Left ventricle myocardium inferior (tissue), 1 donor: ENCODE results near the gene ANKRD13B. TPM values are rescaled to one million over a fixed set of nuclear protein-coding genes. Genes with fewer than 3 reads are reported as not detected.
"Not testable (repeated sequence)": the region's sequence is repeated elsewhere in the genome, so short reads cannot be mapped to it uniquely, and the experiment has no call there.

ENCODE experiments used
- DNase-seq: peaks from one replicate; pipeline ENCODE4 v3.0.0-alpha.2; 2020
- H3K27ac ChIP-seq: fragments of 200-600 bp; replicated peaks from 2 replicates; pipeline ENCODE4 v1.8.0; 2021
- H3K27me3 ChIP-seq: fragments of 200-600 bp; 2 replicates; pipeline ENCODE4 v1.8.0; 2021; ENCODE audit warnings: low read depth
- H3K36me3 ChIP-seq: fragments of 200-600 bp; 2 replicates; pipeline ENCODE4 v1.8.0; 2021
- H3K4me1 ChIP-seq: fragments of 200-600 bp; 2 replicates; pipeline ENCODE4 v1.8.0; 2021
- H3K4me3 ChIP-seq: fragments of 200-600 bp; 2 replicates; pipeline ENCODE4 v1.8.0; 2021; ENCODE audit warnings: mild to moderate bottlenecking, moderate library complexity
- H3K9me3 ChIP-seq: fragments of 200-600 bp; replicated peaks from 2 replicates; pipeline ENCODE4 v1.8.0; 2021
- intact Hi-C: fragments of 100-400 bp; cut with micrococcal nuclease; formaldehyde crosslinking; loops from one replicate; pipeline ENCODE4 v1.11.0; 2022
- total RNA-seq: library from RNA; stranded (reverse); fragmentation: NEBNext Ultra II Directional; extraction: Animal tissue kit (Norgen Biotek cat#: 25700); gene quantifications from one replicate; pipeline ENCODE4 v1.2.1, GENCODE V29; 2021
- TF ChIP-seq, protein P1 (sequence below): fragments of 200-600 bp; IDR thresholded peaks from 2 replicates; pipeline ENCODE4 v1.8.0; 2021; ENCODE audit warnings: antibody characterized with exemption, mild to moderate bottlenecking, borderline replicate concordance
- donor health status: DM: no; HTN: yes; CAD: no; lungs with severe emphysema.

Gene ANKRD13B
- total RNA-seq, 1 donor from 2014 or later = 5.9 TPM

GRCh38 chr17:29555840-29556239, 37.1 kb upstream of the ANKRD13B start:
- Histone ChIP-seq H3K27ac (no peak overlapping the region), H3K27me3 (no peaks in the 10 kb centered on the region), H3K9me3 (no peaks in the 10 kb centered on the region), H3K4me3 (no peak overlapping the region), H3K36me3 (no peaks in the 10 kb centered on the region), H3K4me1 (no peaks in the 10 kb centered on the region)
- TF ChIP-seq, protein P1, sequence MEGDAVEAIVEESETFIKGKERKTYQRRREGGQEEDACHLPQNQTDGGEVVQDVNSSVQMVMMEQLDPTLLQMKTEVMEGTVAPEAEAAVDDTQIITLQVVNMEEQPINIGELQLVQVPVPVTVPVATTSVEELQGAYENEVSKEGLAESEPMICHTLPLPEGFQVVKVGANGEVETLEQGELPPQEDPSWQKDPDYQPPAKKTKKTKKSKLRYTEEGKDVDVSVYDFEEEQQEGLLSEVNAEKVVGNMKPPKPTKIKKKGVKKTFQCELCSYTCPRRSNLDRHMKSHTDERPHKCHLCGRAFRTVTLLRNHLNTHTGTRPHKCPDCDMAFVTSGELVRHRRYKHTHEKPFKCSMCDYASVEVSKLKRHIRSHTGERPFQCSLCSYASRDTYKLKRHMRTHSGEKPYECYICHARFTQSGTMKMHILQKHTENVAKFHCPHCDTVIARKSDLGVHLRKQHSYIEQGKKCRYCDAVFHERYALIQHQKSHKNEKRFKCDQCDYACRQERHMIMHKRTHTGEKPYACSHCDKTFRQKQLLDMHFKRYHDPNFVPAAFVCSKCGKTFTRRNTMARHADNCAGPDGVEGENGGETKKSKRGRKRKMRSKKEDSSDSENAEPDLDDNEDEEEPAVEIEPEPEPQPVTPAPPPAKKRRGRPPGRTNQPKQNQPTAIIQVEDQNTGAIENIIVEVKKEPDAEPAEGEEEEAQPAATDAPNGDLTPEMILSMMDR = no peak
- DNase-seq = no peak
- intact Hi-C loops = no loop called here

GRCh38 chr17:29557085-29557738, 35.7 kb upstream of the ANKRD13B start:
- Histone ChIP-seq H3K9me3 (no peaks in the 10 kb centered on the region), H3K27me3 (no peaks in the 10 kb centered on the region), H3K27ac (no peak overlapping the region), H3K36me3 (peaks cover 3% of the 10 kb centered on the region), H3K4me1 (peaks cover 13% of the 10 kb centered on the region), H3K4me3 (no peak overlapping the region)
- intact Hi-C loops = no loop called here
- TF ChIP-seq, protein P1 = no peak
- no peak for DNase-seq

DNA sequence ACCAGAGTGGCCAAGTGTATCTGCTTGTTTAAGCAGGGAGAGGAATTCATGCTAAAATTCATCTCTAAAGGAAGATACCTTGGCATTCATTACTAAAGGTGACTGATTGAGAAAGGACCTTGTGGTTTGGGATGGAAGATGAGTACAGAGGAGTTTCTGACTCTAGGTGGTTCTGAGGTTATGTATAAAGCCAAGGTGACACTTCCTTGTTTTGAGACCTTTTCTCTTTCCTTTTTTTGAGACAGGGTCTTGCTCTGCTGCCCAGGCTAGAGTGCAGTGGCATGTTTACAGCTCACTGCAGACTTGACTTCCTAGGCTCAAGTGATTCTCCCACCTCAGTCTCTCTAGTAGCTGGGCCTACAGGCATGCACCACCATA, 35.2 kb upstream of the ANKRD13B start:
- Histone ChIP-seq H3K27ac (no peak overlapping the region), H3K9me3 (no peaks in the 10 kb centered on the region), H3K27me3 (no peaks in the 10 kb centered on the region), H3K4me3 (no peak overlapping the region), H3K4me1 (peaks cover 18% of the 10 kb centered on the region), H3K36me3 (peaks cover 8% of the 10 kb centered on the region)
- TF ChIP-seq, protein P1 = no peak
- no peak for DNase-seq
- intact Hi-C loops = no loop called here

DNA sequence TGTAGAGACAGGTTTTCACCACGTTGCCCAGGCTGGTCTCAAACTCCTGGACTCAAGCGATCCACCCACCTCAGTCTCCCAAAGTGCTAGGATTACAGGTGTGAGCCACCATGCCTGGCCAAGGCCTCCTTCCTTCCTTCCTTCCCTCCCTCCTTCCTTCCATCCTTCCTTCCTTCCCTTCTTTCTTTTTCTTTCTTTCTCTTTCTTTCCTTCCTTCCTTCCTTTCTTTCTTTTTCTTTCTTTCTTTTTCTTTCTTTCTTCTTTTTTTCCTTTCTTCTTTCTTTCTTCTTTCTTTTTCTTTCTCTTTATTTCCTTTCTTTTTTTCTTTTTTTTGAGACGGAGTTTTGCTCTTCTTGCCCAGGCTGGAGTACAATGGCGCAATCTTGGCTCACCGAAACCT, 34.8 kb upstream of the ANKRD13B start:
- H3K9me3 ChIP-seq, H3K4me3 ChIP-seq, intact Hi-C loops, DNase-seq, H3K27ac ChIP-seq, H3K27me3 ChIP-seq: not testable (repeated sequence)
- Histone ChIP-seq H3K4me1 (peaks cover 18% of the 10 kb centered on the region), H3K36me3 (peaks cover 12% of the 10 kb centered on the region)

GRCh38 chr17:29559640-29560039, 33.3 kb upstream of the ANKRD13B start:
- no peaks in the 10 kb centered on the region for H3K9me3 ChIP-seq
- TF ChIP-seq, protein P1 = no peak
- DNase-seq = no peak
- no peak overlapping the region for H3K27ac ChIP-seq
- H3K4me1 ChIP-seq = peaks cover 21% of the 10 kb centered on the region
- no peak overlapping the region for H3K4me3 ChIP-seq
- no peaks in the 10 kb centered on the region for H3K27me3 ChIP-seq
- intact Hi-C loops = no loop called here
- peaks cover 12% of the 10 kb centered on the region for H3K36me3 ChIP-seq

DNA sequence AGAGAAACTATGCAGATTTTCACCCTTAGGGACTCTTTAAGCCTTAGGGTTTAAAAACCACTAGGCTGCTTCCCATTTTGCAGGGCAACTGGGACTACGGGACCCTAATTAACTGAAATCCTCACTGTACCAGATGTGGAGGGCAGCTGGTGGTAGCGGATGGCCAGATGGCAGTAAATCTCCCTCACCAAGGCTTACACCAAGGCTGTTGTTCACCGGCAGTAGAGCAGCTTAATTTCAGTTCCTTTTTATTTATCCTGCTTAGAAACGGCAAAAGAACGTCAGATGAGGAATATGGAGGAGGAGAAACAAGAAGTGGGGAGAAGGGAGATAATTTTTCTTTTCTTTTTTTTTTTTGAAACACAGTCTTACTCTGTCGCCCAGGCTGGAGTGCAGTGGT, 32.6 kb upstream of the ANKRD13B start:
- intact Hi-C loops = no loop called here
- peaks cover 28% of the 10 kb centered on the region for H3K4me1 ChIP-seq
- TF ChIP-seq, protein P1 = no peak
- H3K9me3 ChIP-seq = no peaks in the 10 kb centered on the region
- no peaks in the 10 kb centered on the region for H3K27me3 ChIP-seq
- no peak for DNase-seq
- H3K27ac ChIP-seq = no peak overlapping the region
- H3K4me3 ChIP-seq = no peak overlapping the region
- H3K36me3 ChIP-seq = peaks cover 12% of the 10 kb centered on the region
